T-helper 1 cell (primary cell): ENCODE data around the gene PDZD4.

Experiments
- DNase-seq, 5 donors: peaks; one replicate each; pipeline ENCODE4 v3.0.0-alpha.2; 2012 to 2020

PDZD4 gene

DNA sequence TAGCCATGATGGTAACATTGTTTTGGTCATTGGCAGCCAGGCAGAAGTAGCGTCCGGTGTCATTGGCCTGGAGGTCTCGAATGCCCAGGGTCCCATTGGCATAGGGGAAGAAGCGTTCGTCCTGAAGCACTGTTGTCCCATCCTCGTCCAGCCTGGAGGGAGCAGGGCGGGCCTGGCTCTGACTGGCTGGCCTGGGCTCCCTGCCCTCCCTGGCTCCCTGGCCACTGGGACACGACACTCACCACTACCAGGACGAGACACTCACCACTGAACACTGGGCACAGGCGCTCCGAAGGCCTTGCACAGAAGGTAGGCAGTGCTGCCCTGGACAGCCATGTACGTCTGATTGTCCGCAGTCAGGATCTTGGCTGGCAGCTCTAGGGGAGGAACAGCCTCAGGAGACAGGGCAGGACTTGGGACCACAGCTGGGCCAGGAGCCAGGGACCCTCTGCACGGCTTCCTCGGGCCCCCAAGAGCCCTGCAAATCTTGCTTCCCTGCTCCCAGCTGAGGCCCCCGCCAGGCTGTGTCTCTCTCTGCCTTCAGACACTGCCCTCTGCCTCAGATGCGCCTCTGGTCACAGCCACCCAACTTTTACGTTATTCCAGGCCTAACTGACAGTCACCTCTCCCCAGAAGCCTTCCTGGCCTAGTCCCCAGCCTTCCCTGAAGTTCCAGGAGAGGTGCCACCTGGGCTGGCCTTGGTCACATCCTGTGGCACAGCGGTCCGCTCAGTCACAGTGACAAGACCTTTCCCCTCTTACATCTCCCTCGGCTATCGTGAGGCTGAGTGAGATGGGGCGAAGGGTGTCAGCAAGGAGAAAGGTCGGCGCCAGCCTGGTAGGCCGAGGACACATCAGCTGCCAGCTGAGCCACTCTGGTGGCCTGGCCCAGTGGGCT is 38.5 kb upstream of the PDZD4 start:
- DNase-seq, result no peak

DNA sequence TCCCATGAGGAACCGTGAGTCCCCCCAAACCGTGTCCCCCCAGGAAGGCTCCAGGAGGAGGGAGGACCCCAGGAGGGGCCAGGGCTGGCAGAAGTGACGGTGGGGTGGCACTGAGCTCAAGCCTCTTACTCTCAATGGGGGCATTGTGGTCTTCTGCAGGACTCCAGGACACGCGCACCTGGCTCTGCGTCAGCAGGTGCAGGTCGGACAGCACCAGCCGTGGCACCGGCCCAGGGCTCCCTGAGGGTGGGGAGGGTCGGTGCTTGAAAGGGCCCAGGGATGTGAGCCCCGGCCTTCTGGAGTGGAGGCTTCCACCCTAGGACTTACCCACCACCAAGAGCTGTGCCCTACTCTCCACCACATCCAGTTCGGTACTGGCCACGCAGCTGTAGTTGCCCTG is 37.3 kb upstream of the PDZD4 start:
- DNase-seq, result no peak

DNA sequence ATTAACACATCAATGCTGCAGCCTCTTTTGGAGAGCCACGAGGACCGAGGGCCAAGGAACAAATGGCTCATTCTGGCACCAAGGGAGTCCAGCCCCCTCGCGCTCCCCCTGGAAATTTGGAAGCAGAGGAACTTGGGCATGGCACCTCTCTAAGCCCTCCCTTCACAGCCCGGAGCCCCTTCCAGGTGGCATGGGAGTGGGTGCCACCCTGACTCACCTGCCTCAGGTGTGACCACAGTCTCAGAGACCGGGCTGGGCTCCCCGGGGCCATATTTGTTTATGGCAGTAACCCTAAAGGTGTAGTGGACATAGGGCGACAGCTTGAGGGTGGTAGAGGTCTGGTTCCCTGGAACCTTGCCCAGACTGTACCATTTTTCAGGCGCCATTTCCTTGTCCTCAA is 36.8 kb upstream of the PDZD4 start:
- no peak for DNase-seq

DNA sequence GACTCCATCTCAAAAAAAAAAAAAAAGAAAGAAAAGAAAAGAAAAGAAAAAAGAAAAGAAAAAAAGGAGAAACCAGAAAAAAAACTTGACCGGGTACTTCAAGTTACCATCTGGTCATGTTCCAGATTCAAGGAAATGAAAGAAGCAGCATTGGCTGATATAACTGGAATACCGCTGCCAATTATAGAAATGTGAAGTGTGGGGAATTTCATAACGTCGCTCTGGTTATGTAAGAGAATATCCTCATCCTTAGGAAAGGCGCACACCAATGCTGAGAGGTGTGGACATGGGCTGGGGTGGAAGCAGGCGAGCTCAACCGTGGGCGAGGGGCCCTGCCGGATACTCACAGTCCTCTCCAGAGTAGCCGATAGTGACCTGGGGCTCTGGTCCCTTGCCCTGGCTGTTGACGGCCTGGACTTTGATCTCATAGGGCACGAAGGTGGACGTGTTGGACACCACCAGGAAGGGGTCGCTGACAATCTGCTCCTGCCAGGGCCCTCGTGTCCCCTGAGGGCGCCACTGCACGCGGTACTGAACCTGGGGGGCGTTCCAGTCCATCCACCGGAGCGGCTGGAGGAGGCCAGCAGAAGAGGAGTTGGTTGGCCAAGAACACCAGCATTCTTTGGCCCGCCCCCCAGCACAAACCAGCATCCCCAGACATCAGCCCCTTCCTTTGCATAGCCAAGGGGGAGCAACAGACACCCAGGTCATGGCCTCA is 36.1 kb upstream of the PDZD4 start:
- no peak for DNase-seq

DNA sequence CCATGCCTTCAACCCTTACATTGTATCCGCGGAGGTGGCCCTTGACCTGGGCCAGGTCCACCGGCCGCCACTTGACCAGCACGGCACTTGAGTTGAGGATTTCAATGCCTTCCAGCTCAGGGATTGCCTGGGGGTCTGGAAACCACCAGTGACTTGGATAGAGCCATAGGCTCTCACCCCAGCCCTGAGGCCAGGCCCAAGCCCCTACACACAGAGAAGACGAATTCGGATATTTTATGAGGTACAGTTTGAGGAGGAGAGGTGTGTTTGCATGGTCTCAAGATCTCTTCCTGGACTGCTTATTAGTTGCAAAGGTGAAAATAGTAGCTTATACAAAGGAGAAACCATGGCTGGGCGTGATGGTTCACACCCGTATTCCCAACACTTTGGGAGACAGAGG is 35.3 kb upstream of the PDZD4 start:
- no peak for DNase-seq

DNA sequence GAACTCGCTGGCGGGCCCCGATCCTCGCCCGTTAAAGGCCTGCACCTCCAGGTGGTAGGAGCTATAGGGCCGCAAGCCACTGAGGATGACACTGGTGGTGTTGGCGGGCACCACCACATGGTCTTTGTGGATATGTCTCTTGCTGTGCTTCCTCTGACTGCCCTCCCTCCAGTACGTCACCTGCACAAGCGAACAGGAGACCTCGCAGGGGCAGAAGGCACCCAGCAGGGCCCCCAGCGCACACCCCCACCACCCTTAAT is 34.9 kb upstream of the PDZD4 start:
- no peak for DNase-seq

DNA sequence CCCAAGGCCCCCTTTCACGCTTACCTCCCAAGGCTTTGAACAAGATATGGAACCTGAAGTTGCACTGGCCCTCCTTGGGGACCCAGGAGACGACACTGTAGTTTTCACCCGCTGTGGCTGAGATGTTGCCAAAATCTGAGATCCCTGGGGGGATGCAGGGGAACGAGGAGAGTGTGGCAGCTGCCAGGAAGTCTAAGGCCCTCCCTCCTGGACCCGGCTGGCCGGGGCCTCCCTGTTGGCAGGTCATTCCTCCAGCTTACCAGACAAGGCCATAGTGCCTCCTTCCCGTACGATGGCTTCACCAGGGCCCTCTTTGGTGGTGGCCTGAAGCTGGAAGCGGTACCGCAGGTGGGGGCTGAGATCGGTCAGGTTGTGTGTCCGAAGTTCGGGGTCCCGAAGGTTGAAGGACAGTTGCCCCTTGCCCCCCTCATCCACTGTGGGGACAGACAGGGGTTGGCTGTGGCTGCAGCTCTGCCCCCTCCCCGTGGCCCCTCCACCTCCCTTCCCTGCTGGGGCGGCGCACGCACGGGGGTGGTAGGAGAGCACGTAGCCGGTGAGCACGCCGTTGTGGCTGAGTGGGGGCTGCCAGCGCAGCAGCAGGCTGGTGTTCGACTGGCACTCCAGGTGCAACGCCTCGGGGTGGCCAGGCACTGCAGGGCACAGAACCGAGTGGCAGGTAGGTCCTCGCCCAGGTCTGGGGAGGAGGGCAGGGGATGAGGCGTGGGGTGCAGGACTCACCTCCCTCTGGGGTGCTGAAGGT is 34.4 kb upstream of the PDZD4 start:
- no peak for DNase-seq

DNA sequence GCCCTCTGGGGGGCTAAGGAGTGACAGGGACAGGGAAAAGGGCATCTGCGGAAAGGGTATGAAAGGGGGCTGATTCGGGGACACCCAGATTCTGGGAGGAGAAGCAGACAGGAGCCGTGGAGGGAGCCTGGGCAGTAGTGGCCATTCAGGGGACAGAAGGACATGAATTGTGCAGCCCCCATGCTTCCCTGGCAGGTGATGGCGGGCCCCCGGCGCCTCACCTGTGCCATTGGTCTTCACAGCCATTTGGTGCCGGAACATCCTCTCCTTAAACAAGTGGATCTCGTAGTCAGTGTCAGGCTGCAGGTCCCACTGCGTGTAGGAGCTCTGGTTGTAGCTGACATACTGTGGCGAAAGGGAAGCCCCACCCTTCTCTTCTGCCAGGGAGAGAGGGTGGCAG is 33.8 kb upstream of the PDZD4 start:
- DNase-seq, result no peak

DNA sequence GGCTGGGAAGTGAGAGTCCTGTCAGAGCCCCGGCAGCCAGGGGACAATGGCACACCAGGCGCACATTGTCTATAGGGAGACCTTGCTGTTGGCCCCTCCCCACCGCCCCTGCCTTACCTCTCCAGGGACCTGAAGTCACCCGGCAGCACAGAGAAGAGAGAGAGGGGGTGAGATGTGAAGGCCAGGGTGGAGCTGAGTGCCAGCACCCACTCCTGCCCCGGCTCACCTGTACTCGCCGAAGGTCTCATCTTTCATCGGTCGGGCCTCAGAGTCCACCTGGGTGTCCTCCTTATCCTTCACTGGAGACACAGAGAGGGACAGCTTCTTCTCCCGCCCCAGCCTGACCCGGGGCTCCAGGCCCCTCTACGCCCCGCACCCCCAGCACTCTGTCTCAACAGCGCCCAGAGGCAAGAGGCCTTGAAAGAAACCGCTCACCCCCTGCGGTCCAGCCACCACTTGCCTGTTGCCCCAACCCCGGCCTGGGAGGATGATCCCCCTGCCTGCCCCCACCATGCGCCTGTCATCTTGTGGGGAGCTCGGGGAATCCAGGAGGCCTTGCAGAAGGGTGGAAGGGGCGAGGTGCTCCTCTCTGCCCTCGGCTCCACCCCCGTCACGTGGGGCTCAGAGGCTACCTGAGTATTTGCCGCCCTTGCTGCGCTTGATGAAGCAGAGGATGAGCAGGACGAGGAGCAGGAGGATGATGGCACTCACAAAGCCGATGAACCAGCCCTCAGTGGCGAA is 33.1 kb upstream of the PDZD4 start:
- DNase-seq, result no peak

DNA sequence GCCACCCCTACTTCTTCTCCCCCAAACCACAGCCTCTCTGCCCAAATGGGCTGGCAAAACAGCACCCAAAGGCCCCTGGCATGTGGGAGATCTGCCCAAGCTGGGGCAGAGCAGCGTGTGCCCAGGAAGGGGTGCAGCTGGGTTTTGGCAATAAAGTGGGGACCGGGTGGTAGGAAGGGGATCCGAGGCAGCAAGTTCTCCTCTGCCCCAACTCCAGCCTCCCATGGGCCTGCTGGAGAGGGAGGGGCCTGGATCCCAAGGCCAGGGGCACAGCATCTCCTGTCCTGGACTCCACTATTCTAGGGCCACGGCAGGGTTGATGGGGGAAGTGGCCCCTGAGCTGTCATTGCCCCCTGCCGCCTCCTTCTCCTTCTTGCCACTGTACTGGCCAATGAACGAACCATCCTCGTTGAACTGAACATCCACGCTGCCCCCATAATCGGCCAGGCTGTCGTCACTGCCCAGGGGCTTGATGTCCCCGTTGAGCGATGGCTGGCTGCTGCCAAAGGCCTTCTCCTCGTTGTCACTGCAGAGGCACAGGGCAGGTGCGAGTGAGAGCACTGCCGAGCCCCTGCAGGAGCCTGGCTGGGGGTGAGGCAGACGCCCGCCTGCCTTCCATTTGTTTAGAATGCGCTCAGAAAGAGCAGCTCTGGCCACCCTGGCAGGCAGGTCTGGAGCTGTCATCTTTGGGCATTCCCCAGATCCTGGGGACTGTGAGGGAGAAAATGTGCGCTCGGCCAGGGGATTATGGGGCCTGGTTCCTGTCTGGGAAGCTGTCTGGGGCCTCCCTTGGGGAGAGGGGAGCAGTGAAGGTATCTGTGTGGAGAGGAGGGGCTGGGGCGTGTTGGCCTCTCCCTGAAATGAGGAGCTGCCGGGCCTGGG is 32.3 kb upstream of the PDZD4 start:
- DNase-seq, result no peak

DNA sequence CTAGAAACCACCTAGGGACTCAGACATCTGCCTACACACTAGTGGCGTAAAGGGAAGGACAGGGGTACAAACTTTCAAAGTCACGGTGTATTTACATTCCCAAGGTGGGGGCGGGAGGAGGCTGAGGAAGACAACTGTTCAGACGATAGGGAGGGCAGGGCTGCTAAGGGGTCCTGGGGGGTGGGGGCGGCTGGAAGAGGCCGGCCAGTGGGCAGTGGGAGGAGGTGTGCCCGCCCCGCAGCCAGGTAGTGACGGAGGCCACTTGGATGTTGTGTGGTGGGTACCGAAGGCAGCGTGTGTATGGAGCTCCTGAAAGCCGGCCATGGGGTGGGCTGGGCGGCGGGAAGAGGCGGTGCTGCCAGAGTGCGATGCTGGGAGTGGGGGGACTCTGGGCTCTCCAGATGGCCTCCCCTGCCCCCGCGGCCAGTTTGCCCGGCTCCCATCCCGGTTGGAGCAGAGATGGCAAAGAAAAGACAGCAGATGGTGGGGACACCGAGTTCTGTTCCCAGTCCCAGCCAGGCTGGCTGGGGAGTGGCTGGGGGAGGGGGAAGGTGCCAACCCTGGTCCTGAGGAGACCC is 31.5 kb upstream of the PDZD4 start:
- DNase-seq, result no peak

DNA sequence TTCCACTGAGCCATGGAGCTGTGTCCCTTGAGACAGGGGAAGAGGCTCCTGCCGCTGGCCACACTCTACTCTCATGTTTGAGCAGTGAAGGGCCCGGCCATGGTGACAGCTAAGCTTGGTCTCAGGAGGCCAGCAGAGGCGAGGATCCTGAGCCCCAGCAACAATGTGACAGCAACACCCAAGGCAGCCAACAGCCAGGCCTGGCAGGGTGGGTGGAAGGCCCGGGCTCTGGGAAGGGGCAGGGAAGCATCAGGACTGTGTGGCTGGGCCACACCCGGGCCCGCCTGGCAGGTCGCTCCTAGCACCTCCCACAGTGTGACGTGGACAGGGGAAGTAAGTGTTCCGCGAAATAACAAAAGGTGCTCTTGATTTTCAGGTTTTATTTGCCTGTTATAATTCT is 30.8 kb upstream of the PDZD4 start:
- DNase-seq, result no peak

DNA sequence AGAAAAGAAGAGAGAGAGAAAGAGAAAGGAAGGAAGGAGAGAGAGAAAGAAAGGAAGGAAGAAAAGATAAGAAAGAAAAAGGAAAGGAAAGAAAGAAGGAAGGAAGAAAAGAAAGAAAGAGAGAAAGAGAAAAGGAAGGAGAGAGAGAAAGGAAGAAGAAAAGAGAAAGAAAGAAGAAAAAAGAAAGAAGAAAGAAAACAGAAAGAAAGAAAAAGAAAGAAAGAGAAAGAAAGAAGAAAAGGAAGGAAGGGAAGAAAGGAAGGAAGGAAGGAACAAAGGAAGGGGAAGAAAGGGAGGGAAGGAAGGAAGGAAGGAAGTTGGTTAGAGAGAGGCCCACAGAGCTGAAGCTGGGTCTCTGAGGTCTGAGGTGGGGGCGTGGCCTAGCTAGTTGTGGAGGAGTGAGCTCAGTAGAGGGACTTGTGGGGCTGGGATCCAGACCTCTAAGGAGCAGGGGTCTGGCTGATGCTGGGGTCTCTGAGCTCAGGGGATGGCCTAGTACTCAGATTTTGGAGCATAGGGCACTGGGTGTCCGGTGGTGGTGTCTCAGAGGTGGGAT is 27.1 kb upstream of the PDZD4 start:
- no peak for DNase-seq

DNA sequence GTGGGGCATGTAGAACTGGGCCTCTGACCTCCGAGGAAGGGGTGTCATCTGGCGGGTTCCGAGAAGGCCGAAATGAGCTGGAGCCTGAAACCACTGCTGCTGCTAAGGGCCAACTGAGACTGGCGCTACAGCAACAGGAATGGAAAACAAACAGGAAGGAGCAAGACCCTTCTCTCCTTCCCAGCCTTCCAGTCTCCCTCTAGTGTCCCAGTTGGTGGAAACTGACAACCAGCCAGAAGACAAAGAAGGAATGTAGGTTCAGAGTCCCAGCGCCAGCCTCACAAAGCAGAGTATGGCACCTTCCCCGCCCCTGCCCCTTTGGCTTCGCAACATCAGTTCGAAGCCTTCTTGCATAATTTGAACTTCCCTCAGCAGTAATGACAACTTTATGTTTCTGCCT is 24.4 kb upstream of the PDZD4 start:
- no peak for DNase-seq

DNA sequence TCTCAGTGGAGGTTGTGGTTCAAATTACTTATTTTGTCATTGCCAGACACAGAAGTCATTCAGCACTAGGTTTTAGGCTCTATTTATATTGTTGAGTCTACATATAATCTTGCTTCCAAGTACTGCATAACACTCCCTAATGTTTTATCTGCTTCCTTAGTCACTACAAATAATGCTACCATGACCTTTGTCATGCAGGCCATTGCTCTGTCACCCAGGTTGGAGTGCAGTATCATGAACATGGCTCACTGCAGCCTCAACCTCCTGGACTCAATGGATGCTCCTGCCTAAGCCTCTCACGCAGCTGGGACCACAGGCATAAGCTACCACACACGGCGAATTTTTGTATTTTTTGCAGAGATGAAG is 23.5 kb upstream of the PDZD4 start:
- DNase-seq, result no peak

DNA sequence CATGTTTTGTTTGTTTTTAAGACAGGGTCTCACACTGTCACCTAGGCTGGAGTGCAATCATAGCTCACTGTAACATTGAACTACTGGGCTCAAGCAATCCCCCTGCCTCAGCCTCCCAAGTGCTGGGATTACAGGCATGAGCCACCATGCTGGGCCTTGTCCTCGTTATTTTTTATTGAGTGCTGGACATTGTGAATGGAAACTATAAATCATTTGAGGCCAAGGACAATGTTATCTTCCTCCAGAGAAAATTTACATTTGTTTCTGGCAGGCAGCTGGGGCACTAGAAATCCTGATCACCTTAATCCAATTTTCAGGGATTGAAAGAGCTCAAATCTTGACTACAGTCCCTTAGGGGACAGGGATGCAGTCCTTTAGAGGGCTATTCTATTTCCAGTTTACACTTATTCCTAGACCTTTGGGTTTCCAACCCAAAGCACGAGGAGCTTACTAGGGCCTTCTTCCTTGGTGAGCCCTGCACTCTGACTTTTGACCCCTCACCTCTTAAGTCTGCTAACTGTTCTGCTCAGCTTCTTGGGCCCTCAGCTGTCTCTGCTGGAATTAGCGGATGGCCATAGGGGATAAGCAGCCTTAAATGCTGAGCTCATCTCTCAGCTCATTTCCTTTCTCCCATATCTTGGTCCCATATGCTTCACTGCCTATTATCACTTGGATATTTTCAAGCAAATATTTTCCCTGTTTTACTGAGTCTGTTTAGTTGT is 23.0 kb upstream of the PDZD4 start:
- DNase-seq, result no peak

DNA sequence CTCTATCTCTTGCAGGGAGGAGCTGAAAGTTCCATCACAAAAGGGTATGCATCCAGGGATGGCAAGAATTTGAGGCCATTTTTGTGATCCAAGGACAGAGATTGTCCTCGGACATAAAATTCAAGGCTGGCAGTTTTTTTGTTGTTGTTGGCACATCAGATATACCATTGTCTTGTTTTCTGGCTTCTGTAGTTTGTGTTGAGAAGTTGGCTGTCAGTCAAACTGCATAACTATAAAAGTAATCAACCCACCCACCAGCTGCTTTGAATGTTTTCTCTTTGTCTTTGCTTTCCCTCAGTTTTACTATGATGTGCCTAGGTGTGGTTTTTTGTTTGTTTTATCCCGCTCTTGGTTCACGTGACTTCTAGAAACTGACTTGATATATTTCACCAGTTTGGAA is 21.6 kb upstream of the PDZD4 start:
- DNase-seq, result no peak

DNA sequence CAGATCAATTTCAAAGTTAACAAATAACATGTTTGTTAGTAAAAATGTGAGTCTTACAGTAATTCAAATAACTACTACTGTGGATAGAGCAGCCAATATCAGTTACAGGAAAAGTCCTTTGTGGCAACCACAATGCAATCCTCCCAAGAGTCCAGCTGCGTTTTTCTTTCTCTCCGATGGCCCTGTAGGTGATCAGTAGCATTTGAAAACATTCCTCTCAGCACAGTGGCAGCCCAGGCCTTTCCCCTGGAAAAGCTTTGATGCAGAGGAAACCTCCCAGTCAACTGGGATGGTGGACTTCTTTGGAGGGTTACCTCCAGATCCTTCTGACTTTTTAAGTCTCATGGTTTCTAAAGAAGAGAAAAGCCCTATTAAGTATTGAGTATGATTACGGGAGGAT is 18.0 kb upstream of the PDZD4 start:
- DNase-seq, result no peak

DNA sequence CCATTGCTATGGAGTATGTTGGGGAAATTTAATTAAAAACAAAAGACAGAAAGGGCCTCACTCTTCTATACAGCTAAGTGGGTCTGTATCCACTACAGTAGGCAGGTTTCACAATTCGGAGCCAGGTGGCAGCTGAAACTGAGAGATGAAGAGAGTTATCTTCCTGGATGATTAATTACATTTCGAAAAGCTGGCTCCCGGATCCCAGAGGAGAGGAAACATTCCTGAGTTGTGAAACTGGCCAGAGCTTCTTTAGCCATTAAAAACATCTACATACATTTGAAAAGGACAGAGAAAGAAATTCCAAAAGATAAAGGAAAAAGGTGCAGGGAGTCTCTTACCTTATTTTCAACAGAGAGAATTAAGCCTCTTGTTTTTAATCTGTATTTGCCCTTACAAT is 15.5 kb upstream of the PDZD4 start:
- DNase-seq, result no peak

DNA sequence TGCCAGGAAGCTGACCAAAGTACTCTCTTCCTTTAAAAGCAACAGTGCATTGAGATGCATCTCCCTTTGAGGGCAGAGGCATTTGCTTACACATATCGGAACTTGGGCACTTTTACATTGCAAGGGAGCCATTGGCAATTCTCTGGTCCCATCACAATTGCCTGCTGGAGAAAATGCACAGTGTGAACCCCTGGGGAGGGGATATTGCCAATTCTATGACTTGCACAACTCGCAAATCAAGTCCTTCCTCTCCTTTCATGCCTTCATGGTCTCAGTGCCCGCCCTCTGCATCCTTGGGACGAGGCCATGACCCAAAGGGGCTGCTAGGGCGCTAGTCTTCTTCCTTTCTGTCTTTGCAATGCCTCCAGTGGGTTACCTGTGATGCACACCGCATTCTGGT is 14.9 kb upstream of the PDZD4 start:
- no peak for DNase-seq
